Measurements from ENCODE around the gene COL5A1.

DNA sequence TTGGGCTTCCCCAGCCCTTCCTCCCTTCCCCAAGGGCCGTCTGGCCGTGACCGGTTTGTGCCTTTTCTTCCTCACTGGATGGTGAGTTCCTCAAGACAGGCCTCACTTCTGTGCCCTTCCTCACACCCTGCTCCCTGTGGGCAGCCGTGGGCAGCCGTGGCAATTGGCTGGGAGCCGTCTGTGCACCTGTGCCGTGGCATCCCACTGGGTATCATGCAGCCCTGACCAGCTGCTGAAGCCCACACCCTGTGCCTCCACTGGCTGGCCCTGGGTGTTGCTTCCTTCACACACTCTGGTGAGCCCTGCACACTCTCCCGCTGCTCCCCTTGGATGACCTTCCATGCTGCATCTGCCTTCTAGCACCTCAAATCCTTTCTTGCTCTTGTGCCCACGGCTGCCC, 100.2 kb downstream of the COL5A1 start:
- TF ChIP-seq, protein P1, sequence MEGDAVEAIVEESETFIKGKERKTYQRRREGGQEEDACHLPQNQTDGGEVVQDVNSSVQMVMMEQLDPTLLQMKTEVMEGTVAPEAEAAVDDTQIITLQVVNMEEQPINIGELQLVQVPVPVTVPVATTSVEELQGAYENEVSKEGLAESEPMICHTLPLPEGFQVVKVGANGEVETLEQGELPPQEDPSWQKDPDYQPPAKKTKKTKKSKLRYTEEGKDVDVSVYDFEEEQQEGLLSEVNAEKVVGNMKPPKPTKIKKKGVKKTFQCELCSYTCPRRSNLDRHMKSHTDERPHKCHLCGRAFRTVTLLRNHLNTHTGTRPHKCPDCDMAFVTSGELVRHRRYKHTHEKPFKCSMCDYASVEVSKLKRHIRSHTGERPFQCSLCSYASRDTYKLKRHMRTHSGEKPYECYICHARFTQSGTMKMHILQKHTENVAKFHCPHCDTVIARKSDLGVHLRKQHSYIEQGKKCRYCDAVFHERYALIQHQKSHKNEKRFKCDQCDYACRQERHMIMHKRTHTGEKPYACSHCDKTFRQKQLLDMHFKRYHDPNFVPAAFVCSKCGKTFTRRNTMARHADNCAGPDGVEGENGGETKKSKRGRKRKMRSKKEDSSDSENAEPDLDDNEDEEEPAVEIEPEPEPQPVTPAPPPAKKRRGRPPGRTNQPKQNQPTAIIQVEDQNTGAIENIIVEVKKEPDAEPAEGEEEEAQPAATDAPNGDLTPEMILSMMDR (IDR thresholded peaks at IDR 0.05) = no peak
- no peak for TF ChIP-seq POLR2A (IDR thresholded peaks at IDR 0.05)
- TF ChIP-seq EP300 (IDR thresholded peaks at IDR 0.05; ENCODE audit: low read depth) = no peak
- TF ChIP-seq POLR2AphosphoS5 (IDR thresholded peaks at IDR 0.05) = no peak
